GM21515 (cell line): Measurements from ENCODE around the gene ILKAP.
"Not testable (repeated sequence)": the region's sequence is repeated elsewhere in the genome, so short reads cannot be mapped to it uniquely, and the experiment has no call there.

Source experiments
- ATAC-seq: cut with Tn5 transposase; IDR thresholded peaks from one replicate; pipeline ENCODE4 v1.9.1; 2021; ENCODE audit not compliant: unreplicated experiment

Gene ILKAP

GRCh38 chr2:238202326-238203093 lies 985 bp downstream of the ILKAP start:
- no peak for ATAC-seq

GRCh38 chr2:238190445-238190844 lies 13.1 kb downstream of the ILKAP start:
- ATAC-seq: no peak

DNA sequence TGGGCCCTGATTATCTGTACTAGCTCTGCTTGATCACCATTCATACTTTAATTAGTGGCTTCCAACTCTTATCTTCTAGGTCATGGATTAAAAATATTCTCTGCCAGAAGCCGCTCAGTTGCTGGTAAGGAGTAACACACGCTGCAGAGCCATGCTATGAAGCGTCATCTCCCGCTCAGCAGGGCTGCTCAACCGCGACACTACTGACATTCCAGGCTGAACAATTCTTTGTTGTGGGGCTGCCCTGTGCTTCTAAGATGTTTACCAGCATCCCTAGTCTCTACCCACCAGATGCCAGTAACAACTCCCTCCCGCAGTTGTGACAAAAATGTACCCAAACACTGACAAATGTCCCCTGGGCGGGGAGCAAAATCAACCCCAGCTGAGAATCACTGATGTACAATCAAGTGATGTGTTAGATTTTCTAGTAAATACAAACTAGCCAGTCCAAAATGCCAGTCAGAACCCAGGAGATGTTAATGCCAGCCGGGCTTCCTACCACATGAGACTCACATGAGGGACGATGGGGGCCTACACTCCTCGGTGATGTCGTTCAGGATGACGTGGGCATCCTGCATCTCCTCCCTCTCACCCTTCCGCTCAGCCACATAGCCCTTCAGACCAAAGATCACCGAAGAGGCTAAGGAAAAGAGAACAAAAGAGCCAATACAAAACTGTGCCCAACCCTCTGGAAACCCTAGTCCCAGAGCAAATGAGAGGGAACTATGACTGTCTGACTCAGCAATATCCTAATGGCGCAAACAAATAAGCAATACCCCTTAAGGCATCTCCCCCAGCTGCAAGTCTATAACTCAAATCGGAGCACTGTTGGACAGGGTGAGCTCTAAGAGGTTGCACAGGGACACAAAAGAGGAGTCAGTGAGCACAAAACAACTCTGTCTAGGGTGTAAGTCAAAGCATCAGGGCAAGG lies 15.6 kb downstream of the ILKAP start:
- ATAC-seq: no peak

DNA sequence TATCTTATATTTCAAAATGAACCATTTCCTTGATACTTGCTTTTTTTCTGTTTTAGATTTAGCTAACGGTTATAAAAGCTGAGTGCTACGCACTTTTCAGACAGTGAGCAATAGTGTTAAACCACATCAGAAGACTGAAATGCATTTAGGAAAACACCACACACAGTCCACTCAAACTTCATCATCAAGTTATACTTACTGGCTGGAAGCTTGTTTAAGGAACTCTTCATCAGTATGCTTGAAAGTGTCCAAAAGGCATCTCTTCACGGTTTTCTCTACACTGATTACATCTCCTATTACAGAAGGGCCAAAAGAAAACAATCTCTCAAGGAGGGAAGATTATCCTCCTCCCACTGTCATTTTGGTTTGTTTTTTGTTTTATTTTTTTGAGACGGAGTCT lies 19.7 kb downstream of the ILKAP start:
- ATAC-seq: no peak

- no peak for ATAC-seq
These were observed 21.1 kb downstream of the ILKAP start for GRCh38 chr2:238182362-238182761.

DNA sequence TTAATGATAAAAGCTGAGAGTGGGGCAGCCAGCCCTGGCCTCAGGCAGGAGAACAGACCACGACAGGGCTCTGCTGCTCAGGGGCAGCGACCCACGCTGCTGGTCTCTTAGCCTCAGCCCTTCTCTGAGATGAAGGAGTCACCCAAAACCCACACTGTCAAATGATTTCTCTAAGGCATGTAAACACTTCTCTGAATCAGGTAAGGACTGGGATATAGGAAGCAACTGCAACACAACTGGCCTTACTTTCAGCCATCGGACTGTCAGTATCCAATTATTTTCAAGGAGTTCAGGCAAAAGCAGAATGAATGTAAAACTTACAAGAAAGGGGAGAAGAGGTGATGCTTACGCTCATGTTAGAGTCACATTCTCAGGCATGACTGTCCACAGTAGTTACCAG lies 22.9 kb downstream of the ILKAP start:
- ATAC-seq: no peak

- ATAC-seq: no peak
These were observed 26.9 kb downstream of the ILKAP start for GRCh38 chr2:238176613-238177012.

GRCh38 chr2:238174701-238175100 lies 28.8 kb downstream of the ILKAP start:
- ATAC-seq: no peak

- ATAC-seq: no peak
These were observed 29.2 kb downstream of the ILKAP start for GRCh38 chr2:238174291-238174690.

- no peak for ATAC-seq
These were observed 29.8 kb downstream of the ILKAP start for GRCh38 chr2:238173692-238174091.

GRCh38 chr2:238172439-238172838 lies 31.1 kb downstream of the ILKAP start:
- no peak for ATAC-seq

GRCh38 chr2:238171575-238172187 lies 31.8 kb downstream of the ILKAP start:
- no peak for ATAC-seq

DNA sequence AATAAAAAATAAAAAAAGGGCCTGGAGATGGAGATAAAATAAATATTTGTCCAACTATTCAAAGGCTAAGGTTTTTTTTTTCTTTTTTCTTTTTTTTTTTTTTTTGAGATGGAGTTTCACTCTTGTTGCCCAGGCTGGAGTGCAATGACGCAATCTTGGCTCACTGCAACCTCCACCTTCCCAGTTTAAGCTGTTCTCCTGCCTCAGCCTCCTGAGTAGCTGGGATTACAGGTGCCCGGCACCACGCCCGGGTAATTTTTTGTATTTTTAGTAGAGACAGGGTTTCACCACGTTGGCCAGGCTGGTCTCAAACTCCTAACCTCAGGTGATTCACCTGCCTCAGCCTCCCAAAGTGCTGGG lies 32.4 kb downstream of the ILKAP start:
- ATAC-seq: not testable (repeated sequence)

- no peak for ATAC-seq
These were observed 33.0 kb downstream of the ILKAP start for GRCh38 chr2:238170386-238171071.

GRCh38 chr2:238169708-238170251 lies 33.7 kb downstream of the ILKAP start:
- ATAC-seq: no peak

DNA sequence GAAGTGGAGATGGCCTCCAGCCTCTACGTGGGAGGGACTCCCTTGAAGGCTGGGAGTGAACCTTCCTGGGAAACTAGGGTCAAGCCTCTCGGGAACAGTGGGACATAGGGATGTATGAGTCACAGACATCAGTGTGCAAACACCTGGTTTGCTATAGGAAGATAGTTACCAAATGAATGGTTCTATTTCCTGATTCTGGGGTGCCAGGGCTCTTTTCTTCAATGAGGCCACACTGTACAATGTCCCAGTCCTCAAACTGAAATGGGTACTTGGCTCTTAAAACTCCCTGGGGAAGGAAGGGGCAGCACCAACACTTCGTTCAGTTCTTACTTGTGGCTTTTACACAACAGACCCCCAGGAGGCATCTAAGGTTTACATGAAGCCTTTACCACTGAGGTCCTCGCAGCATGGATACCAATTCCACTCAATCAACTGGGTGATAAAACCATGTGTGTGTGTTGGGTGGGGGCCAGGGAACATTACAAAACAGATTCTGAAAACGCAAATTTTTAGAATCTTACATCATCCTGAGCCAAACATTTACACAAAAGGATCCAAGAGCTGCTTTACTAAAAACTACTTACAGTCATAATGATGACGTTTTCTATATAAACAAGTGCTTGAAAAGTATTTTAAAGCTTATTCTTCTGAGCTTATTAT lies 34.3 kb downstream of the ILKAP start:
- ATAC-seq: no peak

GRCh38 chr2:238168196-238169047 lies 35.1 kb downstream of the ILKAP start:
- ATAC-seq: no peak

DNA sequence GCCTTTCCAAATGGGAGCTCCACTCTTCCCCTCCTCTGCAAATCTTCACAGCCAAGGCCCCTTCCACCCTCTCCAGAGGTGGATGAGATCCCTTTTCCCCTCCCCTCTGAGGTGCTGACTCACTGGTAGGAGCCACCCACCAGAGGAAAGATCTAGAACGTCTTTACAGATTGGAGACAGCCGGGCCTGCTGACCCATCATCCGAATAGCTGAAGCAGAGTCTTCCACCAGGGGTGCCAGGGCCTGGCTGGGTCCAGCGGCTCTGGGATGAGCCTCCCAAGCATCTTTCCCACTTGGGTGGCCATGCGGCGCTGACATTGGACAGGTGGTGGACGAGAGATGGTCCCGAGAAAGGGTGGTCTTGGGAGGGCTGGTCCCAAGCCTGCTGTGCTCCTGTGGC lies 35.7 kb downstream of the ILKAP start:
- ATAC-seq: no peak

DNA sequence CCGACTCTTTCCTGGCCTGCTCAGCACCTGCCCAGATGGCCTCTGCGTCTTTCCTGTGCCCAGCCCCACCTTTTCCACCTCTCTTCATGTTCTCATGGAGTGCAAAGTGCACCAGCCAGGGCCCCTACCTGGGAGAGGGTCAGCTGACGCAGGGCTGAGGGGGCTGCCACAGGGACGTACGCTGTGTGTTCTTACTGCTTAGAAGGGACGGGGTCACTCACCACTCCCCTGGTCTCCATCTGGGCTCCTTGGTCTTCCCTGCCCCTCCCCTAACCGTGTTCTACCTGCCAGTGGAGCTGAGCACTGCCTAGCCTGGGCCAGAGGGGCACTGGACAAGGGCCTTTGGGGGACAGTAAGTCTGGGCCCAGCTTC lies 36.2 kb downstream of the ILKAP start:
- ATAC-seq: no peak
